ENCODE measurements around the gene ERVW-1.
"Not testable (repeated sequence)": the region's sequence is repeated elsewhere in the genome, so short reads cannot be mapped to it uniquely, and the experiment has no call there.

GRCh38 chr7:92442720-92443119 lies 35.0 kb downstream of the ERVW-1 start:
- not testable (repeated sequence) for TF ChIP-seq CTCF (IDR thresholded peaks at IDR 0.05; ENCODE audit: insufficient read depth, low read length); GABPA (IDR thresholded peaks at IDR 0.05; ENCODE audit: low read depth); REST (IDR thresholded peaks at IDR 0.05; ENCODE audit: insufficient replicate concordance, low read depth)

Measured in HL-60 (cell line).